Retinal pigment epithelial cell (primary cell): Measurements from ENCODE around the gene RHOBTB3.

Experiments
- DNase-seq: peaks from one replicate; pipeline ENCODE4 v3.0.0-alpha.2; 2010; ENCODE audit warnings: low read depth
- H3K4me3 ChIP-seq: 2 replicates; pipeline ENCODE4 v1.5.1; 2011; ENCODE audit warnings: mild to moderate bottlenecking, low read length, control low read depth, moderate library complexity
- CTCF ChIP-seq: conservative IDR thresholded peaks from 2 replicates; pipeline ENCODE4 v1.5.1; 2011; ENCODE audit warnings: low read depth, low read length, control low read depth, inconsistent platforms

Gene RHOBTB3

GRCh38 chr5:95803271-95804148 is 72.4 kb downstream of the RHOBTB3 start:
- TF ChIP-seq CTCF, result no peak
- no peak for DNase-seq
- H3K4me3 ChIP-seq, result no peak overlapping the region

GRCh38 chr5:95804736-95805539 is 73.8 kb downstream of the RHOBTB3 start:
- DNase-seq, result no peak
- H3K4me3 ChIP-seq, result no peak overlapping the region
- no peak for TF ChIP-seq CTCF

- DNase-seq, result no peak
- TF ChIP-seq CTCF, result no peak
- H3K4me3 ChIP-seq, result no peak overlapping the region
Observed at GRCh38 chr5:95806687-95807086, 75.6 kb downstream of the RHOBTB3 start.

- TF ChIP-seq CTCF, result no peak
- H3K4me3 ChIP-seq, result no peak overlapping the region
- no peak for DNase-seq
Observed at GRCh38 chr5:95808013-95808685, 77.0 kb downstream of the RHOBTB3 start.

- no peak for TF ChIP-seq CTCF
Observed at GRCh38 chr5:95808686-95809413, 77.7 kb downstream of the RHOBTB3 start.

GRCh38 chr5:95809414-95809960 is 78.4 kb downstream of the RHOBTB3 start:
- no peak overlapping the region for H3K4me3 ChIP-seq
- DNase-seq, result no peak
- no peak for TF ChIP-seq CTCF

More at GRCh38 chr5:95808686-95809413, 77.7 kb downstream of the RHOBTB3 start:
- DNase-seq, result no peak
- no peak overlapping the region for H3K4me3 ChIP-seq
